IPS-18c (cell line): ENCODE data around the gene KCNT1.

Experiments
- H3K4me3 ChIP-seq: 2 replicates; pipeline ENCODE4 v1.7.0; 2013; ENCODE audit warnings: low read depth, mild to moderate bottlenecking, low read length, moderate library complexity; ENCODE audit not compliant: insufficient read depth
- H3K9me3 ChIP-seq: one replicate; pipeline ENCODE4 v1.6.1; 2013; ENCODE audit warnings: mild to moderate bottlenecking, low read length, moderate library complexity; ENCODE audit not compliant: control insufficient read depth, insufficient read depth

Gene KCNT1

GRCh38 chr9:135692410-135692809, 9.6 kb upstream of the KCNT1 start:
- H3K9me3 ChIP-seq, result no peaks in the 10 kb centered on the region
- H3K4me3 ChIP-seq, result no peak overlapping the region

DNA sequence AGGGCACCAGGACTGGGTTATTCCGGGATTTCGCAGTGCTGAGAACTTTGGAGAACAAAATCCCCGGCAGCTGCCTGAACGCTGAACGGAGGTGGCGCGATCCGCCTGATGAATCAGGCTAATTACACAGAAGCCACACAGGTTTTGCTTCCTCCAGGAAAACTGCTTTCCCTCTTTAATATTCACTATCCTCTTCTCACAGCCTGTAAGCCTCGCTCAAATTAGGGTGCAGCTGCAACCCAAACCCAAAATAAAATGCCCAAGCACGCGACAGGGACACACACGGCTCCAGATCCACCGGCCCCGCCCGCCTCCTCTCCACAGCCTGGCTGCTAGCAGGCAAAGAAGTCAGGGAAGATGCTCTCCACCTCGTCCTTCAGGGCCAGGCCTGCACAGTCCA, 8.7 kb upstream of the KCNT1 start:
- no peak overlapping the region for H3K4me3 ChIP-seq
- H3K9me3 ChIP-seq, result no peaks in the 10 kb centered on the region

DNA sequence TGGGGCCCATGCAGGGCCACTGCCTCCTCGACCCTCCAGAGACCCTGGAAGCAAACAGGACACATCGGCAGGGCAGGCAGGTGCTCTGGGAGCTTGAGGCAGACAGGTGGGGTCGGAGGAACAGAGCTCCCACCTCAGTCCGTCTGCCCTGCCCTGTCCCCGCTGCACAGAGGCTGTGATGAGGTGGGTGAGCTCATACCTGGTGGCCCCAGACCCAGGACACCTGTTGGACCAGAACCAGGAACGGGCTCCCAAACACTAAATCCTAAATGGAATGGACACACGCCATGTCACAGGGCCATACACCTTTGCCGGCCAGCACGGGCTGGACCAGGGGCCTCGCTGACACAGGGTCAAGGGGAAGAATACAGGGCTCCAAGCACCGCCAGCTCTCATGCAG, 8.2 kb upstream of the KCNT1 start:
- no peak overlapping the region for H3K4me3 ChIP-seq
- no peaks in the 10 kb centered on the region for H3K9me3 ChIP-seq

GRCh38 chr9:135694414-135694813, 7.6 kb upstream of the KCNT1 start:
- Histone ChIP-seq H3K4me3 (no peak overlapping the region), H3K9me3 (no peaks in the 10 kb centered on the region)

GRCh38 chr9:135695036-135695435, 6.9 kb upstream of the KCNT1 start:
- no peaks in the 10 kb centered on the region for H3K9me3 ChIP-seq
- no peak overlapping the region for H3K4me3 ChIP-seq

DNA sequence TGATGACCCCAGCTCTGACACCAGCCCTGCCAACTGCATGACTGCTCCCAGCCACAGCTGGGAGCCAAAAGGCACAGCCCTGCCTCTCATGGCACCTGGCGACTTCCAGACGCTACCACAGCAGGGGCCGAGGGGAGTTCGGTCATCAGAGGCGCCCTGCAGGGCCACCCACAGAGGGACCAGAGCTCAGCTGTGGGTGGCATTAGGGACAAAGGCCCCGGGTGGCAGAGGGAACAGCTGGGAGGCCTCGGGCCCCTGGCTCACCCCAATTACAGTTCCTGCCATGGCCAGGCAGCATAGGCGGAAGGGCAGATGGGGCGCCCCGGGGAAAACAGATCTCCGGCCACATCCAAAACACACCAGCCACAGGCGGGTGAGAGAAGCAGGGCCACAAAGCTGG, 6.3 kb upstream of the KCNT1 start:
- Histone ChIP-seq H3K4me3 (no peak overlapping the region), H3K9me3 (no peaks in the 10 kb centered on the region)

DNA sequence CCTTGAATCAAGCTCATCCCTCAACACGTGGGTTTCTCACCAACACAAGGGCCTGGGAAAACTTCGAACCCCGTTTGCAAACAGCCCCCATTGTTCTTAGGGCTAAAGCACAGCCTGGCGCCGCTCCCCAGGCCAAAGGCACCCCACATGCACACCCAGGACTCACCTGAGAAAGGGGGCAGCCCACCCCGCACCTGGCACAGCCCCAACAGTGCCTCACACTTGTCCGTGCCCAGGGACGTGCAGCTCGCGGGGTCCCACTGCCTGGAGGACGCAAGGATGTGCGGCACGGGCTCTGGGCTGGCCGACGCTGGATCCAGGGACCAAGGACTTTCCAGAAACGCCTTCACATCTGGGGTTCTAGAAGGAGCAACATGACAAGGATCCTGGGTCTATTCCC, 5.5 kb upstream of the KCNT1 start:
- no peak overlapping the region for H3K4me3 ChIP-seq
- H3K9me3 ChIP-seq, result no peaks in the 10 kb centered on the region

- H3K4me3 ChIP-seq, result no peak overlapping the region
- H3K9me3 ChIP-seq, result no peaks in the 10 kb centered on the region
These were observed 4.8 kb upstream of the KCNT1 start for GRCh38 chr9:135697226-135697625.

DNA sequence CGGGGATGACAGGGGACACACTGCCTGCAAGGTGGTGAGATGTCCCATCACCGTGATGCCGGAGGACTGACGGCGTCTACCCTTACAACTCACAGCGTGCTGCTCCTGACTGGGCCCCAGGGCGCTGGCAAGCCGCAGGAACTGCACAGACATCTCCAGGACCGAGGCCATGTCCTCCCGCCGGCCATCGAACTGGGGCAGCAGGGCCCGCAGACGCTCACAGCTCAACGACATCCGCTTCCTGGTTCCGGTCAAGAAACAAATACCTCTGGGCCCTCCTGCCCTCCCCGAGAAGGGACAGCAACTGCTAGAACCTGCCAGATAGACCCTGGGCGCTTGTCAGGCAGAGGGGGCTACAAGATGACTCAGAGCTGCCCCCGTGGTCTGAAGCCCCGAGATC, 3.7 kb upstream of the KCNT1 start:
- Histone ChIP-seq H3K4me3 (no peak overlapping the region), H3K9me3 (no peaks in the 10 kb centered on the region)

GRCh38 chr9:135698767-135699166, 3.2 kb upstream of the KCNT1 start:
- Histone ChIP-seq H3K4me3 (no peak overlapping the region), H3K9me3 (no peaks in the 10 kb centered on the region)

GRCh38 chr9:135699440-135699839, 2.5 kb upstream of the KCNT1 start, which contains the start of gene SOHLH1:
Gene SOHLH1 (minus strand): TSS chr9:135699481. CDS start chr9:135699467, 14 bp downstream.
- Histone ChIP-seq H3K9me3 (no peaks in the 10 kb centered on the region), H3K4me3 (no peak within 1 kb of the TSS)

- Histone ChIP-seq H3K4me3 (no peak overlapping the region), H3K9me3 (no peaks in the 10 kb centered on the region)
These were observed 1.5 kb upstream of the KCNT1 start for GRCh38 chr9:135700525-135700924.

- no peaks in the 10 kb centered on the region for H3K9me3 ChIP-seq
- peak overlapping the region; percentile 36 for H3K4me3 ChIP-seq
These were observed 672 bp upstream of the KCNT1 start for GRCh38 chr9:135701067-135701958.

GRCh38 chr9:135703726-135704125, 1.7 kb downstream of the KCNT1 start:
- no peaks in the 10 kb centered on the region for H3K9me3 ChIP-seq
- no peak overlapping the region for H3K4me3 ChIP-seq

DNA sequence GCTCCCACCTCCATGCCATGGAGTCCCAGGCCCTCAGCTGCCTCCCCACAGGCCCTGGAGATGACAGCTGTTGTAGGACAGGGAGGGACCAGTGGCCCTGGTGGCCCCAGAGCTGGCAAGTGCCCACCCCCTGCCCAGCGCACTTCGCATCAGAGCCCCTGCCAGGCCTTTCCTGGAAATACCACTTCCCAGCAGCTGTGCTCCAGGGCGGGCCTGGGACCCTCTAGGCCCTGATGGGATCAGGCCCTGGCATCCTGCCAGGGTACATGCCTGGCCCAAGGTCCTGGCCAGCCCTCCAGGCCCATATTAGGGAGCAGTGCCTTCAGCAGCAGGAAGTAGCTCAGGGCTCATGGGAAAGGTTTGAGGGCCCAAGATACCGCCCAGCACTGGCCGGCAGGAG, 2.5 kb downstream of the KCNT1 start:
- Histone ChIP-seq H3K9me3 (no peaks in the 10 kb centered on the region), H3K4me3 (no peak overlapping the region)

GRCh38 chr9:135705376-135705775, 3.4 kb downstream of the KCNT1 start:
- Histone ChIP-seq H3K9me3 (no peaks in the 10 kb centered on the region), H3K4me3 (no peak overlapping the region)

DNA sequence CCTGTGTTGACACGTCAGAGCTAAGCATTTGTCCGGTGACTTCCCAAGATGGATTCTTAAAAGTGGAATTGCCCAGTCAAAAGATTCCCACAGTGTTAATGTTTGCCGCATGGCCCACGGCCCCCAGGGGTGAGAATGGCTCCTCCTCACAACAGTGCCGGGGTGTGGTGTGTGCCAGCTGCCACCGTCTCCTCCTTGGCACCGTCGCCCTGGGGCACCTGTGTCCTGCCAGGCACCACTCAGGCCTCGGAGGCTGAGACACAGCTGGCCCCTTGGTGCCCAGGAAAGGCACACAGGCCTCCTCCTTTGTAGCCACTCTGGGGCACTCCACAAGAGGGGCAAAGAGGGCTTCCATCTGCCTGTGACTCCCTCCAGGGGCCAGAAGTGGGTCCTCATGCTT, 4.3 kb downstream of the KCNT1 start:
- no peak overlapping the region for H3K4me3 ChIP-seq
- H3K9me3 ChIP-seq, result no peaks in the 10 kb centered on the region

DNA sequence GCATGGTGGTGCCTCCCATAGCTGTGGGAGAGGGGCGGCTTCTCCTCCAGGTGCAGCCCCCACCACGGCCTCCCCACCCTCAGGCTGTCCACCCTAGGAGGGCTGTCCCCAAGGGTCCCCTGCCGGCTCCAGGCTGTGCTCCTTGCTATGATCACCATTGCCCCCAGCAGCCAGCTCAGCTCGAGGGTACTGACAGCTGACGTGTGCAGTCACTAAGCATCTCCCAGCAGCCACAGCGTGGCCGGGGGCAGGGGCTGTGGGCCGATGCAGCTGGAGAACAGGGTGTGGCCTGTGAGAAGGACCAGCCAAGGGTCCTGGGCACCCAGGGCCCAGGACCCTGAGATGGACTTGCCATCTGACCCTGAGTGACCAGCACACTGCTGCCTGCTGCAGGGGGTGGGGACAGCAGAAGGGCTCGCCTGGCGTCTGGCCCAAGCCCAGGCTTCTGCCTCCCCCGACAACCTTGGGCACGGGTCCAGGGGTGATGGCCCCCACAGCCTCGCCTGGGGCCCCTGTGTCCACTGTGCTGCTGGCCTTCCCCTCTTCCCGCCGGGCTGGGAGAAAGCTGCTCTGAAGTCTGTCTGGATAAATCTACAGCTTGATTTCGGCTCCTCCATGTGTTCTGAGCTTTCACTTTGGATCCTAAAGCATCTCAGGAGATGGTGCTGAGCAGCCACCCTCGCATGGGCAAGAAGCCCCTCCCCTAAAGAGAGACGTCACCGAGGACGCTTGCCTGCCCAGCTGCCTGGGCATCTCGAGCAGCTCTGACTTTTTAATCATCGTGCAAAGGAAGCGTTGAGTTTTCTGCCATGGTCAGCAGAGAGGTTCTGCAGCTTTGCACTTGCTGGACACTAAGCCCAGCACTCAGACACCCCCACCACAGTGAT, 5.5 kb downstream of the KCNT1 start:
- Histone ChIP-seq H3K4me3 (no peak overlapping the region), H3K9me3 (no peaks in the 10 kb centered on the region)
